GM23338 (cell line): ENCODE measurements around the gene KLHL13. TPM values are rescaled to one million over a fixed set of nuclear protein-coding genes. Genes with fewer than 3 reads are reported as not detected.

Experiments used
- ATAC-seq: fragments of 200-7000 bp; cut with Tn5 transposase; 3 replicates; pipeline ENCODE4 v1.9.1; 2020
- DNase-seq: peaks from one replicate; pipeline ENCODE4 v3.0.0-alpha.2; 2015; ENCODE audit warnings: low spot score
- H2AFZ ChIP-seq: fragments of 200-600 bp; sonication (generic); 2 replicates; pipeline ENCODE4 v1.8.0; 2016; ENCODE audit warnings: antibody characterized with exemption, mild to moderate bottlenecking, moderate library complexity
- H3F3A ChIP-seq: fragments of 200-600 bp; sonication (generic); replicated peaks from 2 replicates; pipeline ENCODE4 v1.8.0; 2017; ENCODE audit warnings: antibody characterized with exemption, mixed run types, low read depth
- H3K27ac ChIP-seq: fragments of 200-600 bp; sonication (generic); 2 replicates; pipeline ENCODE4 v1.6.1; 2016; ENCODE audit warnings: low read depth
- H3K27me3 ChIP-seq: fragments of 200-600 bp; sonication (generic); 2 replicates; pipeline ENCODE4 v1.8.0; 2016; ENCODE audit warnings: mild to moderate bottlenecking, mixed run types, moderate library complexity; ENCODE audit not compliant: insufficient read depth
- H3K36me3 ChIP-seq: fragments of 200-600 bp; sonication (generic); 2 replicates; pipeline ENCODE4 v1.8.0; 2016; ENCODE audit warnings: mild to moderate bottlenecking; ENCODE audit not compliant: insufficient read depth
- H3K4me1 ChIP-seq: fragments of 200-600 bp; sonication (generic); 2 replicates; pipeline ENCODE4 v1.8.0; 2016; ENCODE audit warnings: mild to moderate bottlenecking, moderate library complexity; ENCODE audit not compliant: insufficient read depth
- H3K4me2 ChIP-seq: fragments of 200-600 bp; sonication (generic); 2 replicates; pipeline ENCODE4 v1.7.1; 2017; ENCODE audit warnings: mixed run types
- H3K4me3 ChIP-seq: fragments of 200-600 bp; sonication (generic); 2 replicates; pipeline ENCODE4 v1.6.1; 2016; ENCODE audit warnings: mixed run types
- H3K79me2 ChIP-seq: fragments of 200-600 bp; sonication (generic); replicated peaks from 2 replicates; pipeline ENCODE4 v1.8.0; 2017; ENCODE audit warnings: mild to moderate bottlenecking; ENCODE audit not compliant: insufficient read depth
- H3K9me2 ChIP-seq: fragments of 200-600 bp; sonication (generic); 2 replicates; pipeline ENCODE4 v1.8.0; 2017; ENCODE audit not compliant: insufficient read depth
- H4K20me1 ChIP-seq: fragments of 200-600 bp; sonication (generic); replicated peaks from 2 replicates; pipeline ENCODE4 v1.8.0; 2017; ENCODE audit warnings: mild to moderate bottlenecking; ENCODE audit not compliant: insufficient read depth
- H3K27ac Mint-ChIP-seq: 2 replicates; pipeline ENCODE4 v1.8.0; 2020; ENCODE audit warnings: inconsistent platforms, mild to moderate bottlenecking, moderate library complexity, mixed read lengths
- H3K27me3 Mint-ChIP-seq: 3 replicates; pipeline ENCODE4 v1.8.0; 2022; ENCODE audit warnings: low read depth, mild to moderate bottlenecking, moderate library complexity, mixed read lengths, inconsistent platforms; ENCODE audit not compliant: insufficient read depth, poor library complexity
- H3K36me3 Mint-ChIP-seq: 3 replicates; pipeline ENCODE4 v1.8.0; 2021; ENCODE audit warnings: low read depth, mild to moderate bottlenecking, inconsistent platforms, moderate library complexity, mixed read lengths
- H3K4me1 Mint-ChIP-seq: 3 replicates; pipeline ENCODE4 v1.8.0; 2020; ENCODE audit warnings: mild to moderate bottlenecking, inconsistent platforms, mixed read lengths
- H3K4me3 Mint-ChIP-seq: 3 replicates; pipeline ENCODE4 v1.8.0; 2021; ENCODE audit warnings: moderate library complexity, mild to moderate bottlenecking, inconsistent platforms, mixed read lengths
- H3K9me3 Mint-ChIP-seq: 3 replicates; pipeline ENCODE4 v1.8.0; 2020; ENCODE audit warnings: moderate library complexity, mild to moderate bottlenecking, inconsistent platforms, mixed read lengths
- EZH2 ChIP-seq: fragments of 200-600 bp; sonication (generic); IDR thresholded peaks from one replicate; pipeline ENCODE4 v1.8.0; 2017; ENCODE audit warnings: antibody characterized with exemption, mild to moderate bottlenecking, low read depth; ENCODE audit not compliant: unreplicated experiment
- EZH2phosphoT487 ChIP-seq: fragments of 200-600 bp; sonication (generic); IDR thresholded peaks from one replicate; pipeline ENCODE4 v1.8.1; 2018; ENCODE audit warnings: antibody characterized with exemption; ENCODE audit not compliant: unreplicated experiment
- JUNB ChIP-seq: IDR thresholded peaks from one replicate; pipeline ENCODE4 v1.6.1; 2016; ENCODE audit warnings: antibody characterized with exemption; ENCODE audit not compliant: unreplicated experiment
- NANOG ChIP-seq: IDR thresholded peaks from 2 replicates; pipeline ENCODE4 v1.6.1; 2016; ENCODE audit warnings: antibody characterized with exemption, borderline replicate concordance
- STAT1 ChIP-seq: IDR thresholded peaks from one replicate; pipeline ENCODE4 v1.6.1; 2016; ENCODE audit warnings: antibody characterized with exemption; ENCODE audit not compliant: unreplicated experiment
- polyA plus RNA-seq: library from polyadenylated mRNA; unstranded; fragments of >200 nt; fragmentation: Nextera tagmentation; extraction: Ambion mirVana; gene quantifications from 2 replicates; pipeline ENCODE4 v1.2.1, GENCODE V29; 2016
- total RNA-seq: library from RNA; depleted of rRNA; stranded (reverse); fragments of >200 nt; shearing (Covaris generic); gene quantifications from 2 replicates; pipeline ENCODE4 v1.2.3, GENCODE V29; 2014
- TF ChIP-seq, protein P1 (sequence below): IDR thresholded peaks from one replicate; pipeline ENCODE4 v1.6.1; 2018; ENCODE audit warnings: antibody characterized with exemption; ENCODE audit not compliant: unreplicated experiment
- TF ChIP-seq, protein P2 (sequence below): fragments of 250-450 bp; sonication (Bioruptor Pico); IDR thresholded peaks from 2 replicates; pipeline ENCODE4 v1.5.0; 2020; ENCODE audit warnings: mild to moderate bottlenecking, moderate library complexity
- TF ChIP-seq, protein P3 (sequence below): IDR thresholded peaks from 2 replicates; pipeline ENCODE4 v1.6.1; 2016; ENCODE audit warnings: antibody characterized with exemption

KLHL13 gene
- total and polyA plus RNA-seq, 2 experiments from 2014 or later: 5.9 to 10.9 TPM

DNA sequence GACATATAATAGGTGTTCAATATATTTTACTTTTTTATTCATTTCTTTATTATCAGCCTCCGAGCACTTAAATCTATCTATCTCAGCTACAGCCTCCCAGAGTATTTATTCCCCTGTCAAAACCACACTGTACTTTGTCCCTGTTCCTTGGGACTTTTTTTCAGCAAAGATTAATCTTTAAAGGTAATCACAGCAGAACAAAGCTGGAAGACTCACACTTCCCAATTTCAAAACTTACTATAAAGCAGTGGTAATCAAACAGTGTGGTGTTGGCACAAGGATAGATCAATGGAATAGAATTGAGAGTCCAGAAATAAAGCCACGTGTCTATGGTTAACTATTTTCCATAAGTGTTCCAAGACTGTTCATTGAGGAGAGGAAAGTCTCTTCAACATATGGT is 59.7 kb downstream of the KLHL13 start:
- Mint-ChIP-seq H3K27me3 (no peaks in the 10 kb centered on the region), H3K9me3 (no peaks in the 10 kb centered on the region), H3K27ac (no peak overlapping the region), H3K4me1 (no peaks in the 10 kb centered on the region), H3K36me3 (no peaks in the 10 kb centered on the region), H3K4me3 (no peak overlapping the region)
- no peaks in the 10 kb centered on the region for H3F3A ChIP-seq
- H3K36me3 ChIP-seq: no peaks in the 10 kb centered on the region
- no peaks in the 10 kb centered on the region for H3K79me2 ChIP-seq
- no peaks in the 10 kb centered on the region for H4K20me1 ChIP-seq
- no peak for TF ChIP-seq STAT1
- TF ChIP-seq, protein P1, sequence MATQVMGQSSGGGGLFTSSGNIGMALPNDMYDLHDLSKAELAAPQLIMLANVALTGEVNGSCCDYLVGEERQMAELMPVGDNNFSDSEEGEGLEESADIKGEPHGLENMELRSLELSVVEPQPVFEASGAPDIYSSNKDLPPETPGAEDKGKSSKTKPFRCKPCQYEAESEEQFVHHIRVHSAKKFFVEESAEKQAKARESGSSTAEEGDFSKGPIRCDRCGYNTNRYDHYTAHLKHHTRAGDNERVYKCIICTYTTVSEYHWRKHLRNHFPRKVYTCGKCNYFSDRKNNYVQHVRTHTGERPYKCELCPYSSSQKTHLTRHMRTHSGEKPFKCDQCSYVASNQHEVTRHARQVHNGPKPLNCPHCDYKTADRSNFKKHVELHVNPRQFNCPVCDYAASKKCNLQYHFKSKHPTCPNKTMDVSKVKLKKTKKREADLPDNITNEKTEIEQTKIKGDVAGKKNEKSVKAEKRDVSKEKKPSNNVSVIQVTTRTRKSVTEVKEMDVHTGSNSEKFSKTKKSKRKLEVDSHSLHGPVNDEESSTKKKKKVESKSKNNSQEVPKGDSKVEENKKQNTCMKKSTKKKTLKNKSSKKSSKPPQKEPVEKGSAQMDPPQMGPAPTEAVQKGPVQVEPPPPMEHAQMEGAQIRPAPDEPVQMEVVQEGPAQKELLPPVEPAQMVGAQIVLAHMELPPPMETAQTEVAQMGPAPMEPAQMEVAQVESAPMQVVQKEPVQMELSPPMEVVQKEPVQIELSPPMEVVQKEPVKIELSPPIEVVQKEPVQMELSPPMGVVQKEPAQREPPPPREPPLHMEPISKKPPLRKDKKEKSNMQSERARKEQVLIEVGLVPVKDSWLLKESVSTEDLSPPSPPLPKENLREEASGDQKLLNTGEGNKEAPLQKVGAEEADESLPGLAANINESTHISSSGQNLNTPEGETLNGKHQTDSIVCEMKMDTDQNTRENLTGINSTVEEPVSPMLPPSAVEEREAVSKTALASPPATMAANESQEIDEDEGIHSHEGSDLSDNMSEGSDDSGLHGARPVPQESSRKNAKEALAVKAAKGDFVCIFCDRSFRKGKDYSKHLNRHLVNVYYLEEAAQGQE: no peak
- TF ChIP-seq EZH2: no peak
- no peak for TF ChIP-seq EZH2phosphoT487
- no peak for TF ChIP-seq NANOG
- TF ChIP-seq, protein P2, sequence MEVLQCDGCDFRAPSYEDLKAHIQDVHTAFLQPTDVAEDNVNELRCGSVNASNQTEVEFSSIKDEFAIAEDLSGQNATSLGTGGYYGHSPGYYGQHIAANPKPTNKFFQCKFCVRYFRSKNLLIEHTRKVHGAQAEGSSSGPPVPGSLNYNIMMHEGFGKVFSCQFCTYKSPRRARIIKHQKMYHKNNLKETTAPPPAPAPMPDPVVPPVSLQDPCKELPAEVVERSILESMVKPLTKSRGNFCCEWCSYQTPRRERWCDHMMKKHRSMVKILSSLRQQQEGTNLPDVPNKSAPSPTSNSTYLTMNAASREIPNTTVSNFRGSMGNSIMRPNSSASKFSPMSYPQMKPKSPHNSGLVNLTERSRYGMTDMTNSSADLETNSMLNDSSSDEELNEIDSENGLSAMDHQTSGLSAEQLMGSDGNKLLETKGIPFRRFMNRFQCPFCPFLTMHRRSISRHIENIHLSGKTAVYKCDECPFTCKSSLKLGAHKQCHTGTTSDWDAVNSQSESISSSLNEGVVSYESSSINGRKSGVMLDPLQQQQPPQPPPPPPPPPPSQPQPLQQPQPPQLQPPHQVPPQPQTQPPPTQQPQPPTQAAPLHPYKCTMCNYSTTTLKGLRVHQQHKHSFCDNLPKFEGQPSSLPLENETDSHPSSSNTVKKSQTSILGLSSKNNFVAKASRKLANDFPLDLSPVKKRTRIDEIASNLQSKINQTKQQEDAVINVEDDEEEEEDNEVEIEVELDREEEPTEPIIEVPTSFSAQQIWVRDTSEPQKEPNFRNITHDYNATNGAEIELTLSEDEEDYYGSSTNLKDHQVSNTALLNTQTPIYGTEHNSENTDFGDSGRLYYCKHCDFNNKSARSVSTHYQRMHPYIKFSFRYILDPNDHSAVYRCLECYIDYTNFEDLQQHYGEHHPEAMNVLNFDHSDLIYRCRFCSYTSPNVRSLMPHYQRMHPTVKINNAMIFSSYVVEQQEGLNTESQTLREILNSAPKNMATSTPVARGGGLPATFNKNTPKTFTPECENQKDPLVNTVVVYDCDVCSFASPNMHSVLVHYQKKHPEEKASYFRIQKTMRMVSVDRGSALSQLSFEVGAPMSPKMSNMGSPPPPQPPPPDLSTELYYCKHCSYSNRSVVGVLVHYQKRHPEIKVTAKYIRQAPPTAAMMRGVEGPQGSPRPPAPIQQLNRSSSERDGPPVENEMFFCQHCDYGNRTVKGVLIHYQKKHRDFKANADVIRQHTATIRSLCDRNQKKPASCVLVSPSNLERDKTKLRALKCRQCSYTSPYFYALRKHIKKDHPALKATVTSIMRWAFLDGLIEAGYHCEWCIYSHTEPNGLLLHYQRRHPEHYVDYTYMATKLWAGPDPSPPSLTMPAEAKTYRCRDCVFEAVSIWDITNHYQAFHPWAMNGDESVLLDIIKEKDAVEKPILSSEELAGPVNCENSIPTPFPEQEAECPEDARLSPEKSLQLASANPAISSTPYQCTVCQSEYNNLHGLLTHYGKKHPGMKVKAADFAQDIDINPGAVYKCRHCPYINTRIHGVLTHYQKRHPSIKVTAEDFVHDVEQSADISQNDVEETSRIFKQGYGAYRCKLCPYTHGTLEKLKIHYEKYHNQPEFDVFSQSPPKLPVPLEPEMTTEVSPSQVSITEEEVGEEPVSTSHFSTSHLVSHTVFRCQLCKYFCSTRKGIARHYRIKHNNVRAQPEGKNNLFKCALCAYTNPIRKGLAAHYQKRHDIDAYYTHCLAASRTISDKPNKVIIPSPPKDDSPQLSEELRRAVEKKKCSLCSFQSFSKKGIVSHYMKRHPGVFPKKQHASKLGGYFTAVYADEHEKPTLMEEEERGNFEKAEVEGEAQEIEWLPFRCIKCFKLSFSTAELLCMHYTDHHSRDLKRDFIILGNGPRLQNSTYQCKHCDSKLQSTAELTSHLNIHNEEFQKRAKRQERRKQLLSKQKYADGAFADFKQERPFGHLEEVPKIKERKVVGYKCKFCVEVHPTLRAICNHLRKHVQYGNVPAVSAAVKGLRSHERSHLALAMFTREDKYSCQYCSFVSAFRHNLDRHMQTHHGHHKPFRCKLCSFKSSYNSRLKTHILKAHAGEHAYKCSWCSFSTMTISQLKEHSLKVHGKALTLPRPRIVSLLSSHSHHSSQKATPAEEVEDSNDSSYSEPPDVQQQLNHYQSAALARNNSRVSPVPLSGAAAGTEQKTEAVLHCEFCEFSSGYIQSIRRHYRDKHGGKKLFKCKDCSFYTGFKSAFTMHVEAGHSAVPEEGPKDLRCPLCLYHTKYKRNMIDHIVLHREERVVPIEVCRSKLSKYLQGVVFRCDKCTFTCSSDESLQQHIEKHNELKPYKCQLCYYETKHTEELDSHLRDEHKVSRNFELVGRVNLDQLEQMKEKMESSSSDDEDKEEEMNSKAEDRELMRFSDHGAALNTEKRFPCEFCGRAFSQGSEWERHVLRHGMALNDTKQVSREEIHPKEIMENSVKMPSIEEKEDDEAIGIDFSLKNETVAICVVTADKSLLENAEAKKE (CRISPR knock-in tag): no peak
- no peak for TF ChIP-seq JUNB
- TF ChIP-seq, protein P3, sequence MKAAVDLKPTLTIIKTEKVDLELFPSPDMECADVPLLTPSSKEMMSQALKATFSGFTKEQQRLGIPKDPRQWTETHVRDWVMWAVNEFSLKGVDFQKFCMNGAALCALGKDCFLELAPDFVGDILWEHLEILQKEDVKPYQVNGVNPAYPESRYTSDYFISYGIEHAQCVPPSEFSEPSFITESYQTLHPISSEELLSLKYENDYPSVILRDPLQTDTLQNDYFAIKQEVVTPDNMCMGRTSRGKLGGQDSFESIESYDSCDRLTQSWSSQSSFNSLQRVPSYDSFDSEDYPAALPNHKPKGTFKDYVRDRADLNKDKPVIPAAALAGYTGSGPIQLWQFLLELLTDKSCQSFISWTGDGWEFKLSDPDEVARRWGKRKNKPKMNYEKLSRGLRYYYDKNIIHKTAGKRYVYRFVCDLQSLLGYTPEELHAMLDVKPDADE: no peak
- no peak overlapping the region for H3K27ac ChIP-seq
- no peaks in the 10 kb centered on the region for H3K27me3 ChIP-seq
- no peak overlapping the region for H3K4me3 ChIP-seq
- H3K4me2 ChIP-seq: no peak overlapping the region
- no peak for ATAC-seq
- DNase-seq: no peak
- H3K4me1 ChIP-seq: no peaks in the 10 kb centered on the region
- no peak overlapping the region for H2AFZ ChIP-seq
- H3K9me2 ChIP-seq: no peaks in the 10 kb centered on the region
